ENCODE results near the gene MIX23. TPM values are rescaled to one million over a fixed set of nuclear protein-coding genes. Genes with fewer than 3 reads are reported as not detected.

Gene MIX23
- total RNA-seq, result 10 to 100 TPM; 13.8 to 16.8 TPM

DNA sequence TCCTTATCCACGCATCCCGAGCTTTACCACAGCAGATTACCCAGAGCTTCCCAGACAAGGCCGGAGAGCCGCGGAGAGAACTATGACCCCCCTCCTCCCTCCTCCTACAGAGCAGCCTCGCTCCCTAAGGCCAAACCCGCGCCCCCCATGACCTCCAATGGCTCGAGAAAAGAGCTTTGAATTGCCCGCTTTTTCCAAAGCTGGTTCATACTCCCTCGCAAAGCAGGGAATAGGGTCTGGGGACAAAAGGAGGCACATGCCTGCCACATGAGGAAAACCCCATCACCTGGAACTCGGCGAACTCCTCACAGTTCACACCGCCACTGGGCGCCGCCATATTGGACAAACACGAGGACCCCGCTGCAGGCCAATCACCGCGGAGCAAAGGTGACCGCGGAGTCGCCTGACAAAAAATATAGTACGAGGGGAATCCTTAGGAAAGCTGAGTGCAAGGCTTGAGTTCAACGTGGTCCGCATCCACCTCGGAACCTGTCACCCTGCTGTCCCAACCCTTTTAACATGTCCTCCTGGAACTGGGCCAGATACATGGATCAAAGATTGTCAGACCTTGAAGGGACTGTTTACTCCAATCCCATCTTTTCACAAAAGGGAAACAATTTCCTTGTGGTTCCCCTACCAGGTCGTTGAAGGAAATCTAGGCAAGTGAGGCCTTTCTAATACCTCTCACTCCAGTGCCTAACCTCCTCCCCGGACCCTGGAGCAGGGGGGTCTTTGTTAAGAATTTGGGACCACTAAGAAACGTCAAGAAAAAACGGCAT lies at the start of gene MIX23:
MIX23 (minus strand) TSS at position 344 of the 779 bp plus-strand sequence; CDS start at position 337, 7 bp downstream.
- intact Hi-C loops (cut with DNase I), result no loop called here
- Histone ChIP-seq H3K9me3 (no peaks in the 10 kb centered on the region), H3K36me3 (no peaks in the 10 kb centered on the region), H3K27me3 (replicated peaks; ENCODE audit: insufficient read depth) (no peaks in the 10 kb centered on the region), H3K4me3 (peak within 1 kb of the TSS; percentile 64 to 69), H3K4me1 (replicated peaks) (peaks cover 5% of the 10 kb centered on the region), H3K27ac (peak within 1 kb of the TSS; percentile 84 to 89)
- under 1% methylated on average over 31 of the region's 31 CpGs for whole genome bisulfite sequencing
- peak; percentile 82 for TF ChIP-seq POLR2AphosphoS5 (IDR thresholded peaks at IDR 0.05)
- TF ChIP-seq, protein P1, sequence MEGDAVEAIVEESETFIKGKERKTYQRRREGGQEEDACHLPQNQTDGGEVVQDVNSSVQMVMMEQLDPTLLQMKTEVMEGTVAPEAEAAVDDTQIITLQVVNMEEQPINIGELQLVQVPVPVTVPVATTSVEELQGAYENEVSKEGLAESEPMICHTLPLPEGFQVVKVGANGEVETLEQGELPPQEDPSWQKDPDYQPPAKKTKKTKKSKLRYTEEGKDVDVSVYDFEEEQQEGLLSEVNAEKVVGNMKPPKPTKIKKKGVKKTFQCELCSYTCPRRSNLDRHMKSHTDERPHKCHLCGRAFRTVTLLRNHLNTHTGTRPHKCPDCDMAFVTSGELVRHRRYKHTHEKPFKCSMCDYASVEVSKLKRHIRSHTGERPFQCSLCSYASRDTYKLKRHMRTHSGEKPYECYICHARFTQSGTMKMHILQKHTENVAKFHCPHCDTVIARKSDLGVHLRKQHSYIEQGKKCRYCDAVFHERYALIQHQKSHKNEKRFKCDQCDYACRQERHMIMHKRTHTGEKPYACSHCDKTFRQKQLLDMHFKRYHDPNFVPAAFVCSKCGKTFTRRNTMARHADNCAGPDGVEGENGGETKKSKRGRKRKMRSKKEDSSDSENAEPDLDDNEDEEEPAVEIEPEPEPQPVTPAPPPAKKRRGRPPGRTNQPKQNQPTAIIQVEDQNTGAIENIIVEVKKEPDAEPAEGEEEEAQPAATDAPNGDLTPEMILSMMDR (IDR thresholded peaks at IDR 0.05), result peak in 1 of 4 experiments; percentile 8
- TF ChIP-seq POLR2A (IDR thresholded peaks at IDR 0.05), result peak; percentile 37
- peak; percentile 80 for DNase-seq (ENCODE audit: low spot score)

DNA sequence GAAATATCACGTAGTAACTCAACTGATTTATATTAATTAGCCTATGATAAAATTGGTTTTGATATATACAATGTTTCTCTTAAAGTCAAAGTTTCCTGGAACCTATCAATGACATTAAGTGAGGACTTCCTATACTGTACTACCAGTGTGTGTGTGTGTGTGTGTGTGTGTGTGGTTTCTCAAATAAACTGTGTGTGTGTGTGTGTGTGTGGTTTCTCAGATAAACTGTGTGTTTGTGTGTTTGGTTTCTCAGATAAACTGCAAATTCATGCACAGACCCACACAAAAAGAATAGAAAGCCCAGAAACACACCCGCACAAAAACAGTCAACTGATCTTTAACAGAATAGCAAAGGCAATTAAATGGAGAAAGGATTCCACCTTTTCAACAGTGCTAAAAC lies 47.3 kb upstream of the MIX23 start:
- TF ChIP-seq POLR2AphosphoS5 (IDR thresholded peaks at IDR 0.05), result no peak
- no peak for TF ChIP-seq POLR2A (IDR thresholded peaks at IDR 0.05)
- TF ChIP-seq, protein P1 (IDR thresholded peaks at IDR 0.05), result no peak
- intact Hi-C loops (cut with DNase I), result no loop called here
- DNase-seq (ENCODE audit: low spot score), result no peak
- Histone ChIP-seq H3K27me3 (replicated peaks; ENCODE audit: insufficient read depth) (no peaks in the 10 kb centered on the region), H3K4me1 (replicated peaks) (no peaks in the 10 kb centered on the region), H3K27ac (no peak overlapping the region), H3K9me3 (no peaks in the 10 kb centered on the region), H3K4me3 (no peak overlapping the region), H3K36me3 (peaks cover 0 to 8% of the 10 kb centered on the region in 2 donors)
- whole genome bisulfite sequencing, result 99% methylated on average over 2 of the region's 2 CpGs

DNA sequence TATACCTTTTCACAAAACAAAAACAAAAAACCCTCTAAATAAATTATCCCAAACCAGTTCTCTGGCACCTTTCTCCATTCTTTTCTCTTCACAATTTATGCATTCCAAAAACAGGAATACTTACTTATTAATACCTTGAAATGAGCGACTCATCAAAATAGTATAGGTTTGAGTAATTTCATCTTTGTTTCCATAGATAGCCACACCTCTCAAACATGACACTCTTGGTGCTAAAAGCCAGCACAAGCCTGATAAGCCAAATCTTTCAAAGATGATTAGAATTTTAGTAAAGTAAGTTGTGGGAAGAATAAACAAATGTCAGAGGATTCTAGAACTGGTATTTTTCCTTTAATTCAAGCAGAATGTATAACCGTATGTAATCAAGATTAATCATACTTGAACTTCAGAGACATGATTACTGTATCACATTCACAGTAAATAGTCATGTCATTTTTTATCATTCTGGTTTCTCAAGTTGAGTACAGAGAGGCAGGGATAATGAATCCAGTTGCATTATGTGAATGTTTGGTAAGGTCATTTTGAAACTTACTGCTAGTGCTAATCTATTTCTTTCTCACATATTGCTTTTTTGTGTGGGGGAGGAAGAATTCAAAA lies 44.9 kb upstream of the MIX23 start:
- no peak for TF ChIP-seq POLR2A (IDR thresholded peaks at IDR 0.05)
- TF ChIP-seq, protein P1 (IDR thresholded peaks at IDR 0.05), result no peak
- TF ChIP-seq POLR2AphosphoS5 (IDR thresholded peaks at IDR 0.05), result no peak
- Histone ChIP-seq H3K36me3 (peaks cover 0 to 8% of the 10 kb centered on the region in 2 donors), H3K9me3 (no peaks in the 10 kb centered on the region), H3K27ac (no peak overlapping the region), H3K4me3 (no peak overlapping the region), H3K4me1 (replicated peaks) (no peaks in the 10 kb centered on the region), H3K27me3 (replicated peaks; ENCODE audit: insufficient read depth) (no peaks in the 10 kb centered on the region)
- intact Hi-C loops (cut with DNase I), result no loop called here
- no peak for DNase-seq (ENCODE audit: low spot score)
- WGBS, result 90% methylated on average over 2 of the region's 2 CpGs

- H3K4me1 ChIP-seq (replicated peaks), result no peaks in the 10 kb centered on the region
- no peak overlapping the region for H3K4me3 ChIP-seq
- DNase-seq (ENCODE audit: low spot score), result no peak
- whole genome bisulfite sequencing, result 79% methylated on average over 2 of the region's 2 CpGs
- TF ChIP-seq POLR2AphosphoS5 (IDR thresholded peaks at IDR 0.05) (no peak), POLR2A (IDR thresholded peaks at IDR 0.05) (no peak)
- TF ChIP-seq, protein P1 (IDR thresholded peaks at IDR 0.05), result no peak
- intact Hi-C loops (cut with DNase I), result no loop called here
- H3K9me3 ChIP-seq, result no peaks in the 10 kb centered on the region
- H3K27ac ChIP-seq, result no peak overlapping the region
- H3K36me3 ChIP-seq, result peaks cover 0 to 5% of the 10 kb centered on the region in 2 donors
- H3K27me3 ChIP-seq (replicated peaks; ENCODE audit: insufficient read depth), result no peaks in the 10 kb centered on the region
Observed at GRCh38 chr3:122421836-122422235, 38.8 kb upstream of the MIX23 start.
